GM19452 (cell line): ENCODE data around the gene MAPT.

ENCODE experiments used
- ATAC-seq: cut with Tn5 transposase; IDR thresholded peaks from one replicate; pipeline ENCODE4 v1.9.1; 2021; ENCODE audit not compliant: unreplicated experiment

The MAPT gene

GRCh38 chr17:46043606-46044005 is 149.3 kb downstream of the MAPT start:
- no peak for ATAC-seq

DNA sequence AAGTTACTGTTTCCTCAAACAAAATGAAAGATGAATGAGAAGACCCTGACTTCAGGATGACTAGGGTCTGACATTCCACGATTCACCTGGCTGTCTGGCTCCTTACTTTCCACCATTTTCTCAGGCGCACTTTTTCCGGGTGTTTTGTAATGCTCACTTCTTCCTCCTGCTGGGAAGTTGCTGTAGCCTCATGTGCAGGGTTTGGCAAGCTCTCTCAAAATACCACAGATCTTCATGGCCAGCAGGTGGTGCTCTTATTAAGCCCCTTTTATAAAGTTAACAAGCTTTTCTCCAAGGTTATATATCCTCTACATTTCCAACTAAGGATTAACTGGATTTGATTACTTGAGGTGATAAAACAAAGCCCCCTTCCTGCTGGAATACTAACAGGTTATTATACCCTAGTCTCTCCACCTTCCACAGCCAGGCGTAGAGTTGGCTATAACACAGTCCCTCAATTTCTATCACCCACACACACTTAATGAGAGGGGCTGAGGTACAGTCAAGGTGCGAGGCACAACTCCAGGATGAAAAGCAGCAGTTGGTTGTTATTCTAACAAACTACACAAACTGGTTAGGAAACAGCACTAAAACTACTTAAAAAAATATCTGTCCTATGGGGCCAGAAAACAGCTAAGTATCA is 150.1 kb downstream of the MAPT start:
- no peak for ATAC-seq

- ATAC-seq, result no peak
These were observed 150.6 kb downstream of the MAPT start for GRCh38 chr17:46044989-46045388.

DNA sequence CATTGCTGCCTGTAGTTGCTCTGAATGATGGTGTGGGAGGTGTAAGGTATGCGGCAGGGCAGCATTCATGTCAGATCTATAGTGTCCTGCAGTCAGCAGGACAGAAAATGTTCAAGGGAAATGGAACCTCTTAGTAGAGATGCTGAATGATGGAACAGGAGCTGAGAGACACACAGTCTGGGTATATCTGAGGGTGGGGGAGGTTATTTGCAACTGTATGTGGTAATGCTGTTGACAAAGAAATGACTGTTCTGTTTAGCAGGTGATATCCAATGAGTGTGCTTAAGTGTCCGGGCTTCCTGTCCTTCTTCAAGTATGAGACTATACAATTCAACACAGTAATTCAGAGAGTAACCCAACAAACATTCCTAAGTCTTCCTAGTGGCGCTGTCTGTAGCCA is 151.3 kb downstream of the MAPT start:
- ATAC-seq, result no peak

GRCh38 chr17:46046957-46047356 is 152.6 kb downstream of the MAPT start:
- ATAC-seq, result no peak

GRCh38 chr17:46047398-46047797 is 153.0 kb downstream of the MAPT start:
- ATAC-seq, result no peak

- ATAC-seq, result no peak
These were observed 153.5 kb downstream of the MAPT start for GRCh38 chr17:46047856-46048255.

GRCh38 chr17:46049656-46050055 is 155.3 kb downstream of the MAPT start:
- no peak for ATAC-seq

- no peak for ATAC-seq
These were observed 159.7 kb downstream of the MAPT start for GRCh38 chr17:46053911-46054534.

- ATAC-seq, result no peak
These were observed 162.5 kb downstream of the MAPT start for GRCh38 chr17:46056800-46057304.

GRCh38 chr17:46057366-46057765 is 163.0 kb downstream of the MAPT start:
- ATAC-seq, result no peak

GRCh38 chr17:46059486-46059885 is 165.1 kb downstream of the MAPT start:
- ATAC-seq, result no peak

- no peak for ATAC-seq
These were observed 166.1 kb downstream of the MAPT start for GRCh38 chr17:46060461-46060860.

DNA sequence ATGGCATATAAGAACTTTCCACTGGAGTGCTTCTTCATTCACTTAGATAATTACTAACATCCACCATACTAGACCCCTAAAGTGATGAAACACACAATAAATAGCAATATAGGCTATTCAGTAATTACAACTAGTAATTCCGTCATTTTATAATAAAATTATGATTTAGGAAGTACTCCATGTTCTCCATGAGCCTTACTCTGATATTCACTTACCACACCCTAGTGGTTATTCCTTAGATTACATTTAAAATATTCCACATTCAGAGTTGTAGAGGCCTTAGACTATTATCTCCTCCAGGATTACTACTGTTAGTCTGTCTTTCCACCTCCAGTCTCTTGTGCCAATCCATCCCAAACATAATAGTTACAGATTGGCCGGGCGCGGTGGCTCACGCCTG is 167.1 kb downstream of the MAPT start:
- ATAC-seq, result no peak

DNA sequence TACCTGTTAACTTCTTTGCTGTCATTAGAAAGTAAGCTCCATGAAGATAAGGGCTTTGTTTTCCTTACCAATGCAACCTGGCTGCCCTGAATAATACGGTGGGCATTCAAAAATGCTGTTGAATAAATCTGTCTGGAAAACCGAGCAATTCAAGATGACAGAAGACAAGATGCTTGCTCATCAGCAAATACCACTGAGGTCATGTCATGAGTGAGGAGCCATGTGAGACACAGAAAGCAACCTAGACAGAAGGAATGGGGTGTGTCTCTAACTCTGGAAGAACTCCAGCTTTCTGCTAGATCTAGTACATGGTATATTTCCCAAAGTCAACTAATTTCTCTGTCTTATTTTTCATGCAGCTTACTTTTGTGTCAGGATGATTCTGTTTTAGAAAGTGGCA is 168.9 kb downstream of the MAPT start:
- ATAC-seq, result no peak

GRCh38 chr17:46064460-46064859 is 170.1 kb downstream of the MAPT start:
- ATAC-seq, result no peak

DNA sequence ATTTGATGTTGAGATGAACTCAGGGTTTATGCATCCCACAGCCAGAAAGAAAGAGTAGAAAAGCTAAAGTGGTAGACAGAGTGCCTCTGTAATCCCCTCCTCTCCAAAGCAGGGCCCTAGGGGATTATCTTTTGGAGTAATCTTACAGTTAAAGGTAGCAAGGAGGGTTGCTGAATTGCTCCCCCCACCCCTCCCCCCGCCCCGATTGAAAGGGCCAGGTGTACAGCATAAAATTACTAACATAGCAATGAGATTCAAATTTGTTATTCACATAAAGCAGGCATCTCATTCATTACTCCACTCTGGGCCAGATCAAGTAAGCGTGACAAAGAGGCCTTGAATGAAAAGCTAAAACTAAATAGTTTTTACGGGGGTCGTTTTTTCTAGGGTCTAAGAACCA is 177.4 kb downstream of the MAPT start:
- ATAC-seq, result no peak

DNA sequence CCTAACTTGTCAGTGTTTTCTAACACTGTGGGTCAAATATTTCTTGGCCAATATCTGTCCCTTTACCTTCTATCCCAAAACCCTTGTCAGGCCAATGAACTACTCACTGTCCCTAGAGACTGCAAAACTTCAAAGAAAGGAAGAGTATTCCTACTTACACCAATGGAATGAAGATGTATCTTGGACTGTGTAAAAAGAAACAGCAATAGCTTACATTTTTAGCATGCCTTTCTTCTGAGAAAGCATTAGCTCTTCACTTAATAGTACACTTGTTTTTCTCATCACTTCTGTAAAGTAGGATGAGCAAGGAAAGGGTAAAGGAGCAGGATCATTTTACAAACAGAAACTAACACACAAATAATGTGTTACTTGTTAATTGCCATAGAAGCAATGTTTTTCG is 178.6 kb downstream of the MAPT start:
- no peak for ATAC-seq

DNA sequence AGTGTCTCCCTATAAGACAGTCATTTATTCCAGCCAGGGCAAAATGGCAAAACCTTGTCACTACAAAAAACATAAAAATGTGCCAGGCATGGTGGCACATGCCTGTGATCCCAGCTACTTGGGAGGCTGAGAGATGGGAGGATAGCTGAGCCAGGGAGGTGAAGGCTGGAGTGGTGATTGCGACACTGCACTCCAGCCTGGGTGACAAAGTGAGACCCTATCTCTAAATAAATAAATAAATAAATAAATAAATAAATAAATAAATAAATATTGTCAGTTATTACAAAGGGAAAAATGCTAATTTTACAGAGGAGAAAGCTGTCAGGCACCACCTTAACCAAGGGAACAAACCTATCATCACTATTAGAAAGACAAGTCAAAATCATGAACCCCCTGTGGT is 180.2 kb downstream of the MAPT start:
- no peak for ATAC-seq
